ENCODE data around the gene TRIM27.

GRCh38 chr6:28943223-28943556 is 19.4 kb upstream of the TRIM27 start:
- TF ChIP-seq CTCF (IDR thresholded peaks at IDR 0.05) (no peak), POLR2A (IDR thresholded peaks at IDR 0.05) (no peak)
